NCI-H2107 treated with DMSO at 0.1 percent for 48 hours (cell line): Measurements from ENCODE around the gene RASL10B.

Source experiments
- DNase-seq: peaks from one replicate; lab custom pipeline; 2025; ENCODE audit not compliant: unreplicated experiment; lab: John Stamatoyannopoulos, UW

The RASL10B gene

GRCh38 chr17:35716897-35717465 lies 14.5 kb upstream of the RASL10B start:
- no peak for DNase-seq

GRCh38 chr17:35717475-35717874 lies 14.0 kb upstream of the RASL10B start:
- DNase-seq, result no peak

GRCh38 chr17:35723735-35724134 lies 7.7 kb upstream of the RASL10B start:
- no peak for DNase-seq

GRCh38 chr17:35725058-35725457 lies 6.4 kb upstream of the RASL10B start:
- no peak for DNase-seq

- DNase-seq, result no peak
These were observed 5.7 kb upstream of the RASL10B start for GRCh38 chr17:35725802-35726126.

- no peak for DNase-seq
These were observed 5.1 kb upstream of the RASL10B start for GRCh38 chr17:35726127-35726952.

- DNase-seq, result no peak
These were observed 4.4 kb upstream of the RASL10B start for GRCh38 chr17:35726953-35727460.

GRCh38 chr17:35727635-35728034 lies 3.8 kb upstream of the RASL10B start:
- no peak for DNase-seq

- DNase-seq, result no peak
These were observed 2.9 kb upstream of the RASL10B start for GRCh38 chr17:35728551-35728950.

- no peak for DNase-seq
These were observed 2.0 kb upstream of the RASL10B start for GRCh38 chr17:35729405-35729833.

- DNase-seq, result no peak
These were observed 936 bp upstream of the RASL10B start for GRCh38 chr17:35730400-35731005.

GRCh38 chr17:35731917-35732805 lies 722 bp downstream of the RASL10B start:
- no peak for DNase-seq

- DNase-seq, result no peak
These were observed 1.3 kb downstream of the RASL10B start for GRCh38 chr17:35732806-35733136.

- no peak for DNase-seq
These were observed 1.9 kb downstream of the RASL10B start for GRCh38 chr17:35733366-35733765.

GRCh38 chr17:35734396-35734795 lies 3.0 kb downstream of the RASL10B start:
- no peak for DNase-seq

GRCh38 chr17:35735036-35735805 lies 3.8 kb downstream of the RASL10B start:
- no peak for DNase-seq

GRCh38 chr17:35736236-35736635 lies 4.8 kb downstream of the RASL10B start:
- DNase-seq, result no peak

- no peak for DNase-seq
These were observed 7.2 kb downstream of the RASL10B start for GRCh38 chr17:35738519-35739133.

- no peak for DNase-seq
These were observed 8.8 kb downstream of the RASL10B start for GRCh38 chr17:35740216-35740615.
